ENCODE results near the gene PRSS36. TPM values are rescaled to one million over a fixed set of nuclear protein-coding genes. Genes with fewer than 3 reads are reported as not detected.
A peak's percentile ranks its signal among the peaks of the same experiment; 100 is the strongest.

PRSS36 gene
- total and polyA plus RNA-seq, 9 of the 15 experiments (the other 6 are each of a cell fraction or from before 2014, with no cell fraction given): 0.09 to 1.2 (median 0.54) TPM; not detected in 2

GRCh38 chr16:31148281-31148728 is 1.6 kb downstream of the PRSS36 start:
- peak overlapping the region; percentile 67 for H3K4me2 ChIP-seq (ENCODE audit: insufficient read depth, low read length)
- H3K4me1 ChIP-seq (replicated peaks in 1 of 2; ENCODE audit: control insufficient read depth in 2 of 2, insufficient read depth in 2 of 2, low read length in 2 of 2): peaks cover 0 to 27% of the 10 kb centered on the region in 2 experiments; a peak in 3 of 5 replicates
- CTCF ChIA-PET (ENCODE audit: low intra/inter-chr PET ratio): no interaction called here
- no peaks in the 10 kb centered on the region for H3K9me1 ChIP-seq (ENCODE audit: control insufficient read depth, insufficient read depth, low read length)
- H3K9me3 ChIP-seq (replicated peaks; ENCODE audit: control insufficient read depth, insufficient read depth, low read depth, low read length): no peaks in the 10 kb centered on the region
- peak; percentile 52 for FAIRE-seq
- H2AFZ ChIP-seq (ENCODE audit: low read depth, low read length): peak overlapping the region; percentile 91
- H3K27ac ChIP-seq (ENCODE audit: extremely low read depth, low read depth, low read length): no peak overlapping the region
- H3K79me2 ChIP-seq (ENCODE audit: control insufficient read depth, insufficient read depth, low read length): no peaks in the 10 kb centered on the region
- ATAC-seq: peak; percentile 96
- in situ Hi-C loops (cut with MboI) (no loop called here), intact Hi-C loops (cut with micrococcal nuclease) (loop anchor here (10.0 kb wide), 1 partner anchor 164 kb away; the partner anchor contains the start of gene HSD3B7)
- no peaks in the 10 kb centered on the region for H3K36me3 ChIP-seq (ENCODE audit: control insufficient read depth, insufficient read depth, low read length)
- peak overlapping the region; percentile 22 for H3K4me3 ChIP-seq
- 10% methylated on average over 32 of the region's 40 CpGs for WGBS (ENCODE audit: insufficient coverage, low coverage, missing lambda C conversion rate)
- POLR2A ChIA-PET: interaction anchor here (0.6 to 1.1 kb wide), 3 partner anchors 32 to 81 kb away, joined by 3 to 4 read pairs (median 3); partner anchors contain the start of gene FUS
- H3K9ac ChIP-seq (ENCODE audit: insufficient read depth in 1 of 2, low read depth in 2 of 2, low read length in 2 of 2): peak overlapping the region in 1 of 2 experiments; percentile 87; a peak in 3 of 4 replicates
- H3K27me3 ChIP-seq (ENCODE audit: control insufficient read depth in 2 of 2, insufficient read depth in 2 of 2, low read length in 2 of 2): peaks cover 15 to 21% of the 10 kb centered on the region in 2 experiments; a peak in 4 of 5 replicates
- no TSS peak for BruUV-seq (replicated peaks)
- DNase-seq (ENCODE audit: extremely low read depth in 1 of 4, low spot score in 3 of 4): peak; percentile 76 to 93 (median 86)
- no peaks in the 10 kb centered on the region; the same call in 1 of the 2 replicates for H4K20me1 ChIP-seq (replicated peaks; ENCODE audit: control insufficient read depth, insufficient read depth, low read length)
- peak; percentile 31 to 76 for TF ChIP-seq E2F6 (IDR thresholded peaks at IDR 0.05; ENCODE audit: borderline replicate concordance in 1 of 2, extremely low read depth in 1 of 2, insufficient read depth in 1 of 2, insufficient read length in 1 of 2, low read depth in 1 of 2, low read length in 1 of 2, poor library complexity in 1 of 2, severe bottlenecking in 1 of 2)
- TF ChIP-seq PHF20 (IDR thresholded peaks at IDR 0.05; ENCODE audit: partially characterized antibody): no peak
- no peak for TF ChIP-seq SMAD1 (IDR thresholded peaks at IDR 0.05; ENCODE audit: low read depth, low read length, partially characterized antibody)
- 0 out of 2 replicates have a peak, but pooled peaks have one; percentile 22 for TF ChIP-seq KLF1 (tag; IDR thresholded peaks at IDR 0.05)
- peak; percentile 67; the same call in 1 of the 2 replicates for TF ChIP-seq CTBP1 (IDR thresholded peaks at IDR 0.05; ENCODE audit: borderline replicate concordance)
- TF ChIP-seq ARID1B (IDR thresholded peaks at IDR 0.05): no peak
- no peak for TF ChIP-seq DACH1 (IDR thresholded peaks at IDR 0.05; ENCODE audit: partially characterized antibody)
- TF ChIP-seq ZC3H8 (IDR thresholded peaks at IDR 0.05): no peak
- no peak for TF ChIP-seq CCAR2 (IDR thresholded peaks at IDR 0.05; ENCODE audit: low read depth, low read length)
- no peak for TF ChIP-seq CBX2 (IDR thresholded peaks at IDR 0.05; ENCODE audit: insufficient read depth, low read length, poor library complexity, severe bottlenecking)
- TF ChIP-seq AFF1 (IDR thresholded peaks at IDR 0.05; ENCODE audit: low read depth in 1 of 2, partially characterized antibody in 2 of 2): no peak
- TF ChIP-seq KLF13 (tag; IDR thresholded peaks at IDR 0.05; ENCODE audit: borderline replicate concordance, low read depth): no peak
- no peak for TF ChIP-seq MYBL2 (IDR thresholded peaks at IDR 0.05; ENCODE audit: low read depth)
- TF ChIP-seq MYBL2 (CRISPR knock-in tag; IDR thresholded peaks at IDR 0.05; ENCODE audit: borderline replicate concordance): no peak
- TF ChIP-seq ZNF280A (IDR thresholded peaks at IDR 0.05; ENCODE audit: low read depth, partially characterized antibody): no peak
- TF ChIP-seq ZNF384 (IDR thresholded peaks at IDR 0.05; ENCODE audit: low read depth, low read length): no peak

Data from K562 (cell line).